NCI-H2196 (cell line): ENCODE measurements around the gene PTPRN2.

Source experiments
- DNase-seq: peaks from one replicate; lab custom pipeline; 2025; ENCODE audit not compliant: unreplicated experiment; lab: John Stamatoyannopoulos, UW

PTPRN2 gene

DNA sequence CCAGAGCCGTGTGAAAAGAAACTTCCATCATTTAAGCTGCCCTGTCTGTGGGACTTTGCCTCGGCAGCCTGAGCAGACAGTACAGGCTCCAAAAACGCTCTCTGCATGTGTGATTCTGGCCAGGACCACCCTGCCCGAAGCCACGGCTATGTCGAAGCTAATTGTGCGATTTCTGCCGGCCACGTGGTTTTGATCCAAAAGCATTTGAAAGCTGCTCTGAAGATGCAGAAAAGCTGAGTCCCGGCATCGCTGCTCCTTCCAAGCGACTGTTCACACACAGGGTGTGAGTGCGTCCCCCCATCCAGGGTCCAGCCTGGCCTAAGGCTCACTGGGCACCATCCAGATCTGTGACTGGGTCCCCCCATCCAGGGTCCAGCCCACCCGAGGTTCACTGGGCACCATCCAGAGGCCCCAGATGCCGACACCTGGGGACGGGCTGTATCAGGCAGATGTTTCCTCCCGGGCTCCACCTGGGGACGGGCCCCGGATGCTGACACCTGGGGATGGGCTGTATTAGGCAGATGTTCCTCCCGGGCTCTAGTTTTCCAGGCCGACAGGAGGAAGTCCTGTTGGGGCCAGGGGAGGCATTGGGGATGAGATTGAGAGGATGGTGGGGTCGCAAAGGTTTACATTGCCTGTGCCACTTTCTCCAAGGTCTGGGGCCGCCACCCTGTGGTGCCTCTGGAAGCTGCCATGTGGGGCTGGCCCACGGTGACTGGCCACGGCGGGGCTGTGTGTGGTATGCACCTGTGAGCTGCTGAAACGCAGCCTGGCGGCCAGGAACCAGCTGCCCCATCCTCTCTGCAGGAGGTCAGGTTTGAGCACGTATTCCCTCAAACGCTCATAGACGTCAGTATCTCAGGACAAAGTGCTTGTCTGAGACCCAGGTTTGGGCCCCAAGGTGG lies 723.5 kb downstream of the PTPRN2 start:
- DNase-seq: no peak

DNA sequence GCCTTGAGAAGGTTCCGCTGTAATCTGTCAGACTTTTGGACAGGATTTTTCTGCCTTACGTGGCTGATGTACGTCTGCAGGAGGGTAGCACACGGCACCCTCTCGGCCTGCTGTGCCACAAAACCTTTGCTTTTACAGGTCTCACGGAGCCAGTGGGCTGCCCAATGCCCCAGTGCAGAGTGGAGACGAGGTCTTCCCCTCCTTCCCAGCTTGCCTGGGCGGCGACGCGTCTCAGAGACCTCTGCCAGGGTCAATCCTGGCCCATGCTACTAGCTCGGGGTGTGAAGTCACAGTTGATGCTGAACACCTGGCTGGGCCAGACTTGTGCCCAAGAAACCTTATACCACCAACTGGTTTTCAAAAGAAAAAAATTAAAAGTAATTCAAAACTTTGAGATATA lies 724.4 kb downstream of the PTPRN2 start:
- no peak for DNase-seq

DNA sequence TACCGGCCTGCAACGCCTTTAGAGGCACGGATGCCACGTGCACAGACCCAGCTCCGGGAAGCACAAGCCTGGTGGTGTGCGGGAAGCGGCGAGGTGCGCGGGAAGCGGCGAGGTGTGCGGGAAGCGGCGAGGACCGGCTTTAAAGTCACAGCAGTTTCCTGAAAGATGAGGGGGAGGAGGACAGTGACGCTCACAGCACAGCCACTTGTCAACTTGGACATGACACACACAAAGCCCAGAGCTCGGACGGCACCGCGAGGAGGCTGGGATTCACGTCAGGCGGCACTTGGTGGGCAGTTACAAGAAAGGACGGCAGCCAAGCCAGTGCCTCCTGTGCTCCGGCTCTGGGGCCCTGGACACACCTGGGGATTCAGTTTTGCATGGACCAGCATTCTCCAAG lies 724.9 kb downstream of the PTPRN2 start:
- DNase-seq: no peak

DNA sequence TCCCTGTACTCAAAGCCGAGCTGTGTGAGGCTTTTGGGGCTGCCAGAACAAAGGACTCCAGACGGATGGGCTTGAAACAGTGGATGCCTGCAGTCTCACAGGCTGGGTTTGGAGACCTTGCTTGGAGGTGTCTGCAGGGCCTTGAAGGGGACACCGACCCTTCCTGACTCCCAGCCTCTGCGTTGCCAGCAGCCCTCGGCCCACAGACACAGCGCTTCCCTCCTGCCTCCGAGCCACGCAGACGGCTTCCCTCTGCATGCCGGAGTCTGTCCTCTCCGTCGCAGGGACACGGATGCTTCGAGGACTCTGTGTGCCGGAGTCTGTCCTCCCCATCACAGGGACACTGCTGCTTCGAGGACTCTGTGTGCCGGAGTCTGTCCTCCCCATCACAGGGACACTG lies 726.1 kb downstream of the PTPRN2 start:
- DNase-seq: no peak

DNA sequence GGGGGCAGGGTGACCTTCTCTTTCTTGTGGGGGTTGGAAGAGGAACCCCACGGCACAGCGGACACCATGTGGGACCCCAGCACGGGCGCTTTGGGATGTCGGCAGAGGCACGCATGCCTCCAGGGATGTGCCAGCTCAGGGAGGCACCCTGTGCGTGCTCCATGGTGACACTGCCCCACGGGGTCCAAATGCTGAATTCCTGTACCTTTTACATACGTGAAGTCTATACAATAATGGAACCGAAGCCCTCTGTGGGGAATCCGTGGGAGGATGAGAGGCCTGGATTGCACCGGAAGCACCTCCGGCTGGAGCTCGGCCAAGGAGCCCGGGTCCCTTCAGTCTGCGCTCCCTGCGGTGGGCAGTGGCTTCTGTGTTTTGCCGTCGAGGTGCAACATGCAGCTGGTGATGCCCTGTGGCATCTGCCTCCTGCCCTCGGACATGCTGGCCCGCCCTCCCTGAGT lies 726.6 kb downstream of the PTPRN2 start:
- DNase-seq: no peak

DNA sequence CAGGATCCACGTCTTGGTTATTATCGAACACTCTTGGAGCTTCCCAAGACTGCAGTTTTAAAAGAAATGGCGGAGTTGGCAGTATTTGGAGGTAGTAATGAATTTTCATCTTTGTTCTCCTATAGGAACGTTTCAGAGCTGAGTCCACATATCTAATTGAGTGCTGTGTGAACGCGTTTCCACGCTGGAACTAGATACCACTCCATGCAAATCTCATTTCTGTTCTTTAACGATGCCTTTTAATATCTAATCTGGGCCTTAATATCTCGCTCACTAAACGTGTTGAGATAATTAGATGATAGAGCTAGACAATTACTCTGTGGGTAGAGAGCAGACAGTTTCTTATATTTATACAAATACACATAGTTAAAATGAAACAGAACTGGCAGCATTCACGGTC lies 727.2 kb downstream of the PTPRN2 start:
- DNase-seq: no peak

DNA sequence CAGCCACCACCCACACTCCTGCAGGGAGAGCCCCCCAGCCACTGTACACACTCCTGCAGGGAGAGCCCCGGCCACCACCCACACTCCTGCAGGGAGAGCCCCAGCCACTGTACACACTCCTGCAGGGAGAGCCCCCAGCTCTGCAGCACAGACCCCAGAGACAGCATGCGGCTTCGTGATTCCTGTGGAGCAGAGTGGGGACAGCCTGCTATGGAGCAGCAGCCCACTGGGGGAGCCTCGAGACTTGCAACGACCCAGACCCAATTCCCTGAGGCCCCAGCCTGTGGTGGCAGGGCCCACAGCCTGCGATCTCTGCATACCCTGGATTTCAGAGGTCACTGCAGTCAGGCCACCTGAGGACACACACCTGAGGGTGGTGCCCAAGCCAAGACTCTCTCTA lies 727.7 kb downstream of the PTPRN2 start:
- DNase-seq: no peak

DNA sequence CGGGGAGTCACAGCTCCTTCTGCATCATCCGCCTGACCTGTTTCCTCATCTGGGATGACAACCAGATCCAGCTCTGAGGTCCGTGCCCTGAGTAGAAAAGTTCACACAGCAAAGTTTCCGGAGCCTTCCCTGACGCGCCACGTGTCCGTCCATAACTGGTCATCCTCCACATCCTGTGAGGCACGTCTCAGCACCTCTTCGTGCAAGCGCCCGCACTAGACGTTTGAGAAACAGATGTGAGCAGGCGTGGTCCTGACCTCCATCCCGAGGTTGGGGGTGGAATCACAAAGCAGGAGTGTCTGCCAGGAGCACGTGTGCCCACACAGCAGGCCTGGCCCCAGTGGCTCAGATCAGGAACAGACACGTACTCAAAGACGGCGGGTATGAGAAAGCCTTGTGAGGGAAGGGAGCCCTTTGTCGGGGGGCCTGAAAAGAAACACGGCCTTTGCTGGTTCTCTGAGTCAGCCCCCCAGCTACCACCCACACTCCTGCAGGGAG lies 730.0 kb downstream of the PTPRN2 start:
- DNase-seq: no peak

DNA sequence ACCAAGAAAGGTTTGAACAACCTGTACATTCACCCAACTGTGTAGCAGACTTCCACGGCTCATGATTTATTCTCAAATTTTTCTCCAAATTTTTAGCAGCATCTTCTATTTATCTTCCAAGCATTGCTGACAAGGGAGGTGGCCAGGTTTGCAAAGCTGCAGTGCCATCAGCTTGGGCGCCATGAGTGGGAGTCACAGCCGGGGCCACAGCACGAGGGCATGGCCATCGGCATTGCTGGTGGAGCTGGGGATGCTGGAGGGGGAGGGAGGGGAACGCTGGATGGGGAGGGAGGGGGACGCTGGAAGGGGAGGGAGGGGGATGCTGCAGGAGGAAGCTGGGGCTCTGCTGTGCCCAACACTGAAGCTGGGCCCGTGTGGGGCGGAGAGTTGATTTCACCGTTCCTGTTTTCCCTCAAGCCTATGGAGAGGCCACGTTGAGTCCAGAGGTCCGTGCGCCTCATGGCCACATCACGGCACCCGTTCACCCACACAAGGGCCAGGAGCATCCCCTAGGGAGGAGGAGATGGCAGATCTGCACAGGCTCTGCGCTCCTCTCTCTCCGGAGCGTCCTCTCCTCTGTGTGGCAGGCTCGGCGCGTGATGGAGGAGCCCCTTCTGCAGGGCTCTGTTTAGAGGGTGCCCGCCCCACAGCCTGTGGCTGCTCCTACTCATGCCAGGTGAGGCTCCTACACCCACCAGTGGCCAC lies 730.6 kb downstream of the PTPRN2 start:
- DNase-seq: no peak

DNA sequence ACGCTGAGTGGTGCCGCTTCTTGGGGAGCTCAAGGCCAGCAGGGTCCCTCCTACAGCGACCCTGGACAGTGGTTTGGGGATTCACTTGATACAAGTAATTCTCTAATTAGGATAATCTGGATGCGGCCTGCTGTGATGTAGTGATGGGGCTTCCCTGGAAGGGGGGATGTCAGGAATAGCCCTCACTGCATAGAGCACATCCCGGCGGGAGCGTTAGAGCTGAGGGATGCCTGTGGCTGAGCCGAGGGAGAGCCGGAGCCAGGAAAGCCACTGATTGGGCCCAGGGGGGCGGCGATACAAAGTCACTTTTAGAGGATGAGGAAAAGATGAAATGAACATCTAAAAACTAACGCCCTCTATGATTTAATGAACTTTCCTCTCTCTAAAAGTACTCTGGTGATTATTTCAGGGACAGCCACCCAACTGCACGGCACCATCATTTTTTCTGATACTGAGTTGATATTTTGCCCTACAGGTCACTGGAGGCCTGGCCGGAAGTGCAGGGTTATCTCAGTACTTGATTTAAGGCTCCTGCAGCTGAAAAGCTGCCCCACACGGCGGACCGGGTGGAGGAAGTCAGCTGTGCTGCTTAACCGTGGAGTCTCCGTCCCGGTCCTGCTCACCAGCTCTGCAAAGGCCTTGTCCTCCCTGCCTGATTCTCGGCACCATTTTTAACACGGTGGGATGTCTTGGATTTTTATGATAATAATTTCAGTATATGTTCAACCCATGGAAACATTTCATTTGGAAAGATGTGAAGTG lies 732.0 kb downstream of the PTPRN2 start:
- DNase-seq: no peak

DNA sequence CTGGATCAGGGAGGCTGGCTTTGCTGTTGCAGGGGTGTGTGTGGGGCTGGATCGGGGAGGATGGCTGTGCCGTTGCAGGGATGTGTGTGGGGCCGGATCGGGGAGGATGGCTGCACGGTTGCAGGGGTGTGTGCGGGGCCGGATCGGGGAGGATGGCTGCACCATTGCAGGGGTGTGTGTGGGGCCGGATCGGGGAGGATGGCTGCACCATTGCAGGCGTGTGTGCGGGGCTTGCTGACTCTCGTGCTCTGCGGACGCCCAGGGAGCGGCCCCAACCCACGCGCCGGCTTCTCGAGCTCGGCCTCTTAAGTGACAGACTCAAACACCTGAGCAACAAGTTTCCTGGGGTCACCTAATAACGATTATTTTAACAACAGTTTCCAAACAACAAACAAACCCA lies 732.6 kb downstream of the PTPRN2 start:
- DNase-seq: no peak

DNA sequence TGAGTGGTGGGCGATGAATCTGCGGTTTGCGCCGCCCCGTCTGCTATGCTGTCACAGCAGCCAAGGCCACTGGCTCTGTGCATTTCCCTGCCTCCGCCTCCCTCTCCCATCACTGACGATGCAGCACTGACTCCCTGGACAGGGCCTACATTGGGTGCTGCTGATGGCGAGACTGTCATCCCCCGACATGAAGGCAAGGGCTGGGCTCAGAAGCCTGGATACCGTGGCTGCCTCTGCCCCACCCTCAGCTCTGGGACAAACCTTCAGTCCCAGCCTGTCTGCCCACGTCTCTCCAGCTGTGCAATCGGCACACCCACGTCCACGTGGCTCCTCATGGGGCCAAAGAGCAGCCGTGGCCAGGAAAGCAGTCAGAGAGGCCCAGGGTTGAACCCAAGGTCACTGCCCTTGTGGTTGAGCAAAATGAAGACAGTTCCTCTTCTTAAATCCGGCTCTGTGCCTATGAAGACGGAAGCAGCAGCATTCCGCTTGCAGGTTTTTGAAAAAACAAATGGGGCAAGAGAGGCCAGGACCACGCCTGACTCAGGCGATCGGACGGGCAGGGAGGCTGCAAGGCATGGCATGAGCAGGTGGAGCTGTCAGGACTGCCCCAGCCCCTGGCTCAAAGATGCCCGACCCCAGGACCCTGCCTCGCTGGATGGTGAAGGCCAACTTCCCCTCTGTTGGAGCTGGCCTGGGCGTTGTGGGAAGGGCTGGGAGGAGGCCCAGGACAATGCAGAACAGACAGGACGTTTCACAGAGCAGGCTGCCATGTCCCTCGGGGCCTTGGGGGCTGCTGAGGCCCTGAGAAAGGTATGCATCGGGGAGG lies 733.3 kb downstream of the PTPRN2 start:
- DNase-seq: no peak

DNA sequence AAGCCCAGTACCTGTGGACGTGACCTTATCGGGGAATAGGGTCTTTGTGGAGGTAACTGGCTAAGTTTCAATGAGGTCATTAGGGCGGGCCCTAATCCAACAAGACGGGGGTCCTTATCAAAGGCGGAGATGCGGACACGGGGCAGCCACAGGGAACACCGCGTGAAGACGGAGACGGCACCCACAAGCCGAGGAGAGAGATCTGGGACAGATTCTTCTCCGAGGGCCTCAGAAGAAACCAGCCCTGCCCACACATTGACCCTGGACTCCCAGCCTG lies 733.9 kb downstream of the PTPRN2 start:
- no peak for DNase-seq

DNA sequence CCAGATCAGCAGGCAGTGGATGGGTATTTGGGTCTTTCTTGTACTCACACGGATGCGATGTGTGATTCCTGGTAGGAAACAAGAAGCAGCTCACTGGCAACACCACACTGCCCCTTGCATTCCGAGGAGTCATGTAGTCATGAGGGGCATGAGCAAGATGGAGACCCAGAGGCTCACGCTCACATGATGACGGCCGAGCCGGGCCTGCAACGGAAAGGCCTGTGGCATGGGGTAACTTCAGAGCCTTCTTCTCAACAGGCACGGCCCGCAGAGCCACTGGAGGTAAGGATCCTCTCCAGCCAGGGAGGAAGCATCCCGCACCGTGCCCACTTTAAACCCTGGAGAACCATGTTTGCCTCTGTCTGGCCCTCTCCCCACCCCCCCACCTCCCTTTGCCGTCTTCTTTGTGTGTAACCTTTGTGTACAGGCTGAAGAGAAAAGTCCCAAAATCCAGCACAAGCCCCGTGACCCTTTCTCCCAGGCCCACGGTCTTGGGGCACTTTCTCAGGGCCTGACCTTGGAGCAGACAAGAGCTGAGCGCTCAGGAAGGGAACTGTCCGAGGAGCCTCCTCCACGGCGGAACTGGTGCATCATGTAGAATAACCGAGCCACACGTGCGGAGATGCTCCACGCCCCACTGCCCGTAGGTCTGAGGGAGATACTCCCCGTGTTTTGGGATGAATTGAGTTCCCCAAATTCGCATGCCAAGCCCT lies 734.4 kb downstream of the PTPRN2 start:
- DNase-seq: no peak

DNA sequence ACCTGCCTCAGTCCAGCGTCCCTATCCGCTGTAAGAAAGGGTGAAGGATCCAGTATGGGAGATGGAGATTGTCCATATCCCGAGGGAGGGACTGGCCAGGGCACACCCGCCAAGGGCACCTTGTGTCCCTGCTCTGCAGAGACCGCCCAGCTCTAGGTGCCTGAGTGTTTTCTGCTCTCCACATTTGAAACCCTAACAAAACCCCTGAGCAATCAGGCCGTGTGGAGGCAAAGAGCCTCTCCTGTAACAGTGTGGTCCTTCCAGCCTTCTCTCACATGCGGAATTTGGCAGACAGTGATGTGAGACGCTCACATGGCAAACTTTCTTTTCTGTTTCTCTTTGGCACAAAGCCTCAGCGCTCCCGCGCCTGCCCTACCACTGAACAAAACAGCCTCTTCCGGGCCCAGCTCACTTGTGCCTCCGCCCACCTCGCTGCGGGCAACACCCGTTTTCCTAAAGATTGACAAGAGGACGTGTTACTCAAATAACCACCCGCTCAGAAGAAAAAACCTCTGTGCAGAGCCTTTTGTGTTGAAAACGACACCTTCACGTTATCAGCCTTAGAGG lies 736.0 kb downstream of the PTPRN2 start:
- DNase-seq: no peak

DNA sequence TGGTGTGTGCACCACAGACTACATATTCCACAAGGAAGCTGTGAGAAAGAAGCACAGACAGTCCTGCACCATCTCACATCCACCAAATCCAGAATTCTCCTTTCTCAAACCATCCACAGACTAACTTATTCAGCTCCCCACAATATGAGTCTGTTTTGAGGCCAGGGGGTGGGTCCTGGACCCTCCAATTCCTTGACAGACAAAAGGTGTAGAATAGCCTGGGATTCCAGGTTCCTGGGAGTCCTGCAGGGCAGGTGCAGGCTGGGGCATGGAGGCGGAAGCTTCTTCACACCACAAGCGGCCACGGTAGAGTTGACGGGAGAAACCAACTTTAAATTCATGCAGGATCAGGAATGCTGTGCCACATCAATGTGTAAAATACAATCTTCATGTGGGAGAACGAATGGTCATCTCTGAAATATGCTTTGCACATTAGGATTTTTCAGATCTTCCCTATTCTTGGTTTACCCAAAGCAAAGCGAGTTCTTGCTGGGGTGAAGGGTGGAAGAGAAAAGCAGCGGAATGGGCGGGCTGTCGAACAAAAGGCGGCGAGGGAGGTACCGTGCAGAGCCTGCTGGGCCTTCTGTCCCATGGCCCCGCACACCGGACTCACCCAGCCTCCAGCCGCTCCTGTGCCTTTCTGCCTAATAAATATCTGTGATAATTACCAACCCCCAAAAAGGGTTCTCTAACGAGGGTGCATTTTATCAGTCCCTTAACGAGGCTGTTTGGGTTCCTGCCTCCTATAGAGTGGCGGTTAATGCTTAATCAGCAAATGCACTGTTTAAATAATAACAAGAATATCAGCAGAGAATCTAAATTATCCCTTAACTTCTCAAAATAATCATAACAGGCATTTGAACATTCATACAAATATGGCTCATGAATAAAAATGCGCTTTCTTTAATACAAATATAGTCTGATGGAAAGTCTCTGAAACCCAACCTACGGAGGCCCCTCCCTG lies 736.9 kb downstream of the PTPRN2 start:
- no peak for DNase-seq

DNA sequence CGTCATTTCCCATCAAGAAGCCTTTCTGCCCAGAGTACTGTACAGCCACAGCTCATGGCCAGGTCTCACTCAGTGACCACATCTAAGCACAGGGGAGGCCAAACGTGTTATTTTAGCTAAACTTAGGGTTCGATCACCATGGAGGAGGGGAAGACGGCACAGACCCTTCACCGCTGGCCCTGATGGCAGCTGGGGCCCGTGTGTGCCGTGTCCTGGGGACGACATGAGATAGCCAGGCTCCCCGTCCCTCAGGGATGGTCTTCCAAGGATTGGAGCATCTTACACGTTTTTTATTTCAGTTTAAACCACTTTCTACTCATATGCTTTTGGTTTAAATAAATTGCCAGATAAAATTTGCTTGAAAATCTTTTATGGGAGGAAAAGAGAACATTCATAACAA lies 737.9 kb downstream of the PTPRN2 start:
- DNase-seq: no peak

DNA sequence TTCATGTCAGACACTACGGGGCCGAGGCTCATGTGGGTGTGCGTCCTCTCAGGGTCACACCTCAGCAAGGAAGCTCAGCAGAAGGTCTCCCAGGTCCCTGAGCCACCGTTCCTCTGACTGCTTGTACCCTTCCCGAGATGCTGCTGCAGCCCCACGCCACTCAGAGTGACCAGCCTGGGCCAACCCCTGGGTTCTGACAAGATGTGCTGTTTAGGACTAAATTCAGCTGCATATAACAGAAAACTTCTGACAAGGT lies 738.4 kb downstream of the PTPRN2 start:
- no peak for DNase-seq
